BLaER1 treated with 17β-estradiol and CSF1 and Interleukin-3, amounts not matched to agents 10 nM and 100 nM (cell line): ENCODE measurements around the gene DPF3.
A peak's percentile ranks its signal among the peaks of the same experiment; 100 is the strongest.
"Not testable (repeated sequence)": the region's sequence is repeated elsewhere in the genome, so short reads cannot be mapped to it uniquely, and the experiment has no call there.

Experiments used
- H3K27ac ChIP-seq, 11 experiments: shearing (Covaris generic); formaldehyde crosslinking; 2 replicates each; pipeline ENCODE4 v1.8.1; 2022
- H3K27me3 ChIP-seq, 11 experiments: shearing (Covaris generic); formaldehyde crosslinking; 2 replicates each; pipeline ENCODE4 v1.8.1; 2022
- H3K36me3 ChIP-seq, 11 experiments: shearing (Covaris generic); formaldehyde crosslinking; 2 replicates each; pipeline ENCODE4 v1.8.1; 2022
- H3K4me1 ChIP-seq, 10 experiments: shearing (Covaris generic); formaldehyde crosslinking; 2 replicates each; pipeline ENCODE4 v1.8.1; 2022
- H3K4me2 ChIP-seq, 11 experiments: shearing (Covaris generic); formaldehyde crosslinking; 2 replicates each; pipeline ENCODE4 v1.8.1; 2022
- H3K4me3 ChIP-seq, 10 experiments: shearing (Covaris generic); formaldehyde crosslinking; 2 replicates each; pipeline ENCODE4 v1.8.1; 2022
- H3K9ac ChIP-seq, 11 experiments: shearing (Covaris generic); formaldehyde crosslinking; 2 replicates each; pipeline ENCODE4 v1.8.1; 2022
- H3K9me3 ChIP-seq, 11 experiments: shearing (Covaris generic); formaldehyde crosslinking; replicated peaks in 1 of 11; 2 replicates each; pipeline ENCODE4 v1.8.1; 2022
- H4K20me1 ChIP-seq, 11 experiments: shearing (Covaris generic); formaldehyde crosslinking; 2 replicates each; pipeline ENCODE4 v1.8.1; 2022
- Cebpa-rat ChIP-seq, 11 experiments: shearing (Covaris generic); IDR thresholded peaks; 2 replicates each; pipeline ENCODE4 v1.8.1; 2022

The DPF3 gene

DNA sequence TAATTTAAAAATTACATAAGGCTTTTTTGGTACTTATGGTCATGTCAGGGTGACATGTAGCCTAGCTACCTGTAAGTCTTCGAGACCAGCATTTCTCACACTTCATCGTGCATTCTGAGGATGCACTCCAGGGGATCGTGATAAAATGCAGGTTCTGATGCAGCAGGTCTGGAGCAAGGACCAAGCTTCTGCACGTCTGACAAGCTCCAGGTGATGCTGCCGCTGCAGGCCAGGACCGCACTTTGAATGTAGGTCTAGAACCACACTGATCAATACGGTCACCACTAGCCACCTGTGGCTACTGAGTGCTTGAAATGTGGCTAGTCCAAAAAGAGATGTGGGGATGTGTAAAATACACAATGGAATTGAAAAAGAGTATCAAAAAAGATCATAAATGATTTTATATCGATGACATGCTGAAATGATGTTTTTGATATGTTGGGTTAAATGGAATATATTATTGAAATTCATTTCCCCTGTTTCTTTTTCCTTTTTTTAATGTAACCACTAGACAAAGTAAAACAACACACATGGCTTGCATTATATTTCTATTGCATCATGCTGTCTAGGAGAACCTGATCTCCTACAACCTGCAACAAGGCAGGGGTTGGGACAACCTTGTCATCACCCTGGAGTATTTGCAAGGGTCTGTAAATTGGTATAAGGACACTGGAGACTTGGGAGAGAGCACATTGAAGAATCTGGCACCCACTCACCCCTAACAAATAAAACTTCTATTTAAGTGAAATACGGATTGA is 142.4 kb downstream of the DPF3 start:
- H4K20me1 ChIP-seq, result no peaks in the 10 kb centered on the region
- H3K9ac ChIP-seq, result no peak overlapping the region
- H3K4me1 ChIP-seq, result peaks cover 0 to 26% (median 14%) of the 10 kb centered on the region in 10 experiments; a peak in 12 of 20 replicates
- H3K27ac ChIP-seq, result peak overlapping the region in 2 of 11 experiments; percentile 1 to 26; a peak in 1 of 22 replicates
- no peak for TF ChIP-seq Cebpa-rat (IDR thresholded peaks at IDR 0.05)
- H3K4me2 ChIP-seq, result peak overlapping the region in 8 of 11 experiments; percentile 10 to 62 (median 26); a peak in 11 of 22 replicates
- H3K36me3 ChIP-seq, result no peaks in the 10 kb centered on the region
- no peaks in the 10 kb centered on the region for H3K27me3 ChIP-seq
- peaks cover 24 to 42% (median 34%) of the 10 kb centered on the region in 11 experiments for H3K9me3 ChIP-seq
- no peak overlapping the region for H3K4me3 ChIP-seq

DNA sequence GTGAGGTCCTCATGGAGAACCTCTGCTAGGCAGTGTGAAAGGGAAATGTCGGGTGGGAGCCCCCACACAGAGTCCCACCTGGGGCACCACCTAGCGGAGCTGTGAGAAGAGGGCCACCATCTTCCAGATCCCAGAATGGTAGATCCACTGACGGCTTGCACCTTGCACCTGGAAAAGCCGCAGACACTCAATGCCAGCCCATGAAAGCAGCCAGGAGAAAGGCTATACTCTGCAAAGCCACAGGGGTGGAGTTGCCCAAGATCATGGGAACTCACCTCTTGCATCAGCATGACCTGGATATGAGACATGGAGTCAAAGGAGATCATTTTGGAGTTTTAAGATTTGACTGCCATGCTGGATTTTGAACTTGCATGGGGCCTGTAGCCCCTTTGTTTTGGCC is 145.0 kb downstream of the DPF3 start:
- not testable (repeated sequence) for H4K20me1 ChIP-seq, H3K9ac ChIP-seq, H3K36me3 ChIP-seq, H3K27ac ChIP-seq, H3K4me3 ChIP-seq, H3K4me2 ChIP-seq, H3K27me3 ChIP-seq
- Histone ChIP-seq H3K4me1 (peaks cover 0 to 26% (median 14%) of the 10 kb centered on the region in 10 experiments; a peak in 12 of 20 replicates), H3K9me3 (peaks cover 20 to 38% (median 30%) of the 10 kb centered on the region in 11 experiments)

DNA sequence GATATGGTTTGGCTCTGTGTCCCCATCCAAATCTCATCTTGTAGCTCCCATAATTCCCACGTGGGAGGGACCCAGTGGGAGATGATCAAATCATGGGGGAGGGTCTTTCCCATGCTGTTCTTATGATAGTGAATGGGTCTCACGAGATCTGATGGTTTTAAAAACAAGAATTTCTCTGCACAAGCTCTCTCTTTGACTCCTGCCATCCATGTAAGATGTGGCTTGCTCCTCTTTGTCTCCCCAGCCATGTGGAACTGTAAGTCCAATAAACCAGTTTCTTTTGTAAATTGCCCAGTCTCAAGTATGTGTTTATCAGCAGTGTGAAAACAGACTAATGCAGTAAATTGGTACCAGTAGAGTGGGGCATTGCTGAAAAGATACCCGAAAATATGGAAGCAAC is 146.2 kb downstream of the DPF3 start:
- H3K27ac ChIP-seq, result no peak overlapping the region
- no peaks in the 10 kb centered on the region for H3K27me3 ChIP-seq
- no peak overlapping the region for H3K4me3 ChIP-seq
- H3K4me1 ChIP-seq, result peaks cover 0 to 15% (median 9%) of the 10 kb centered on the region in 10 experiments; a peak in 11 of 20 replicates
- no peaks in the 10 kb centered on the region for H4K20me1 ChIP-seq
- no peak for TF ChIP-seq Cebpa-rat (IDR thresholded peaks at IDR 0.05)
- H3K9me3 ChIP-seq, result peaks cover 20 to 38% (median 30%) of the 10 kb centered on the region in 11 experiments
- no peak overlapping the region for H3K9ac ChIP-seq
- H3K4me2 ChIP-seq, result no peak overlapping the region
- no peaks in the 10 kb centered on the region for H3K36me3 ChIP-seq

DNA sequence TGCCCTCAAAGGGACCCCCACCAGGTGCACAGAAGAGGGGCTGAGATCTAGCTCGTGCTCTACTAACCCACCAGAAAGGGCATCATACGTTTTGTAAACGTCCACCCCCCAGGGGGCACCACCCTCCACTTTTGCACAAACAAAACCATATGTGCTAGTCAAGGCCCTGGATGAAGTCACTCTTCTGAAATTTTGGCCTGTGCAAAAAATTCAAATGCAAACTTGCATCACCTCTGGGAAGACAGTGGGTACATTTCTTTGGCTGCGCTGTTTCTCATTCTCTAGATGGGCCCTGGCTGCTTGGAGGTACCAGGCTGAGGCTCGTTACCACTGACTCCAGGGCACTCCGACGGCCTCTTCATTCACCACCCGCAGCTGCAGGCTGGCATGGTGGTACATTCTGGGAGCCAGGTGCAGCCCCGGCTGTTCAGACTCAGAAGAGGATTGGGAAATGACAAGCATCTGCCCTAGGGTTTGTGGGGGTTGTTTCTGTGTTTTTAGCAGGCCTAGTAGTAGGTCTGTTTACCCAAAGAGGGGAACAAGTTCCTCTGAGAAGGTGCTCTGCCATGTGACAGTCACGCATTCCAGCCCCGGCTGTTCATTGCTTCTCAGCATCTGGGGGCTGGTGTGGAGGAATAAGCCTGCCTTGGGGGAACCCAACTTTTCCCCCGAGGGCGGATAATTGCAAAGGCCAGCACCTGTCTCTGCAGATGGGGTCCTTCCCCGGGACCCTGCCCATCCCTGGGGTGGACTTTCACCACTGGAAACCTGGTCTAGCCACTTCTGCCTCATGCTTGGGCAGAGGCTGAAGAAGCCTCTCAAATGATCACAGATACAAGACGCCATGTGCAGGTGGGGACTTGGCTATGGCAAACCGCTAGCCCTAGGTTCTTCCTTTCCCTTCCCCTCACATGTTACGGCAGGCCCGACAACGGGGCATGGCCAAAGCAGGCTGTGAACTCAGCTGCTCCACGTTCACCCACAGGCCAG is 147.6 kb downstream of the DPF3 start:
- Histone ChIP-seq H4K20me1 (no peaks in the 10 kb centered on the region), H3K9ac (no peak overlapping the region), H3K4me3 (no peak overlapping the region), H3K36me3 (no peaks in the 10 kb centered on the region), H3K27me3 (no peaks in the 10 kb centered on the region), H3K9me3 (peaks cover 20 to 38% (median 30%) of the 10 kb centered on the region in 11 experiments), H3K27ac (no peak overlapping the region), H3K4me1 (peaks cover 0 to 1% (median 0%) of the 10 kb centered on the region in 10 experiments; a peak in 3 of 20 replicates), H3K4me2 (no peak overlapping the region)
- no peak for TF ChIP-seq Cebpa-rat (IDR thresholded peaks at IDR 0.05)

DNA sequence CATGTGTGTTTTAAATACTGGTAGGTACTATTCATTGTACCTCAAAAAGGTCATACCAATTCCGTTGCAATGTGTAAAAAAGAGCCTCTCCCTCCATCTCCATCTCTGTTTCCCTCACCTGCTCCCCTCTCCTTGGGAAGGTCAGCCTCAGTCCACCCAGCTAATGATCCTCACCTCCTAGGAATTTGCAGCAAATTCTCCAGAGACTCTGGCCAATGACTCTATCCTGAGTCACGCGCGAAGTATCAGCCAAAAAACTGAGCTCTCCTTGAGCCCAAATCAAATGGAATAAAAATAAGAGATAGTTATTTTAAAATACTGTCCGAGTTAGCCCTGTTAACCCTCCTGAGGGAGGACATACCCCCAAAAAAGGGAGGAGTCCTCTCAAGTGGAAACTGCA is 148.4 kb downstream of the DPF3 start:
- H3K27me3 ChIP-seq, result no peaks in the 10 kb centered on the region
- no peak overlapping the region for H3K9ac ChIP-seq
- no peaks in the 10 kb centered on the region for H3K36me3 ChIP-seq
- H3K4me2 ChIP-seq, result no peak overlapping the region
- H3K4me1 ChIP-seq, result no peaks in the 10 kb centered on the region
- no peak overlapping the region for H3K27ac ChIP-seq
- peaks cover 20 to 38% (median 30%) of the 10 kb centered on the region in 11 experiments for H3K9me3 ChIP-seq
- H3K4me3 ChIP-seq, result no peak overlapping the region
- no peaks in the 10 kb centered on the region for H4K20me1 ChIP-seq
- TF ChIP-seq Cebpa-rat (IDR thresholded peaks at IDR 0.05), result no peak

DNA sequence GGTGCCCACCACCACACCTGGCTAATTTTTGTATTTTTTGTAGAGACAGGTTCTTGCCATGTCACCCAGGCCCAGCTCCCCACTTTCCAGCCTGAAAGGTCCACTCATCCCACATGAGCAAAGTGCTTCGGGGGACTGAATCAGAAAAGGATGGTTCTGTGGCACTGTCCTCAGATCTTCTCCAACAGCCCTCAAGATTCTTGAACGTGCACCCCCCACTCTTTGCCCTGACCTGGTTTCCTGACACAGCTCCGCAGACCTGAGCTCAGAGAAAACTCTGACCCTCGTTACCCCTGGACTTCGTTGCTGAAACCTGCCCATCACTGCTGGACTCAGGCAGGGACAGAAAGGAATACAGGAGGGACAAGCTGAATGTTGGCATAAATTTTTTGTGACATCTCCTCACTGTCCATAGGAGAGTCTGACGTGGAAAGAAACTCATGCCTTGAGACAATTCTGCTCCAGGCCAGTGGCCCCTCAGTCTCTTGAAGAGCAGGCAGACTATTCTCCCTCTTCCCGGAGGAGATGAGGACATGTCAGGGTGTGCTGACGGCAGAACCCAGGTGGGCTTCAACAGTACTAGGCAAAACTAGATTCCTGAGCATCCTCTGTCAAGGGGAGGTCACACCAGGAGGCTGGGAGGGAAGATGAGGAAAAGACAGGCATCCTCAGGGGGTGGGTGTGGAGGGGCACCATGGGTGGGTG is 149.3 kb downstream of the DPF3 start:
- H3K27ac ChIP-seq, result no peak overlapping the region
- H4K20me1 ChIP-seq, result no peaks in the 10 kb centered on the region
- H3K27me3 ChIP-seq, result no peaks in the 10 kb centered on the region
- TF ChIP-seq Cebpa-rat (IDR thresholded peaks at IDR 0.05), result no peak
- peaks cover 20 to 36% (median 28%) of the 10 kb centered on the region in 11 experiments for H3K9me3 ChIP-seq
- no peaks in the 10 kb centered on the region for H3K4me1 ChIP-seq
- H3K9ac ChIP-seq, result no peak overlapping the region
- H3K4me2 ChIP-seq, result no peak overlapping the region
- H3K4me3 ChIP-seq, result no peak overlapping the region
- no peaks in the 10 kb centered on the region for H3K36me3 ChIP-seq

DNA sequence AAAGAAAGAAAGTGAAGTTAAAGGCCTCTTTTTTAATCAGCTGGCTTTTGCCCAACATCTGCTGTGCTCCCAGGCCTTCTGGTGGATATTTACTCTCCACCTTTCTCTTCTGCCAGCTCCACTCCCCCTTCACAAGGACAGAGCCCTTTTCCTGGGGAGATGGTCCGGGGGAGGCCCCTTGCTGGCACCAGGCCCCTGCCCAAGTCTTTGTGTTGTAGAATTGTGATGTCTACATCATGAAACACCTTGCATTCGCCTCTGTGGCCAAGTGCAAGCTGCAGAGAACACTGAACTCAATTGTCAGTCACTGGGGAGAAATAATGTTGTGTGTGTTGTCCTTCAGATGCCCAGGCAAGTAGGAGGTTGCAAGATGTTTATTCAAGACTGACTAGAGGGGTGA is 150.3 kb downstream of the DPF3 start:
- Histone ChIP-seq H3K27ac (no peak overlapping the region), H3K9ac (no peak overlapping the region)
- TF ChIP-seq Cebpa-rat (IDR thresholded peaks at IDR 0.05), result no peak

DNA sequence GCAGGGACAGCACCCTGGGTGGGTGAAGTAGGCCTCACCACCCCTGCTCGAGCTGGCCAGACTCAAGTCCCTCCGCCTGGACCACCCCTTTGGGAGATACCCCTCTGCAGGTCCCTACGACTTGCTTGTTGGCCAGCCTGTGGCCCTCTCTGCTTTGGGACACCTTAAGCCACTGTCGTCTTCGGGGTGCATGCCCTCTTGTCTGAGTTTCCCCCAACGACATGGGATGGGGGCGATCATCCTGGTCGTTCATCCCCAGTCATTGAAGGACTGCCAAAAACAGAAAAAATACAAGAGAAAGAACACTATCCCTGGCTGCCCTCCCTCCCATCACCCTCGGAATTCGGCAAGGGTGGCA is 151.1 kb downstream of the DPF3 start:
- H3K4me3 ChIP-seq, result no peak overlapping the region
- TF ChIP-seq Cebpa-rat (IDR thresholded peaks at IDR 0.05), result no peak
- H3K27ac ChIP-seq, result no peak overlapping the region
- no peak overlapping the region for H3K4me2 ChIP-seq
- H3K9me3 ChIP-seq, result peaks cover 8 to 19% (median 12%) of the 10 kb centered on the region in 11 experiments; a peak in 20 of 22 replicates
- no peaks in the 10 kb centered on the region for H3K27me3 ChIP-seq
- H3K9ac ChIP-seq, result no peak overlapping the region
- no peaks in the 10 kb centered on the region for H3K36me3 ChIP-seq
- H3K4me1 ChIP-seq, result peaks cover 0 to 6% (median 4%) of the 10 kb centered on the region in 10 experiments; a peak in 13 of 20 replicates
- no peaks in the 10 kb centered on the region for H4K20me1 ChIP-seq

More for the DNA sequence above, 150.3 kb downstream of the DPF3 start:
- no peak overlapping the region for H3K4me2 ChIP-seq
- no peaks in the 10 kb centered on the region for H4K20me1 ChIP-seq
- H3K27me3 ChIP-seq, result no peaks in the 10 kb centered on the region
- H3K4me1 ChIP-seq, result no peaks in the 10 kb centered on the region
- H3K9me3 ChIP-seq, result peaks cover 15 to 27% (median 20%) of the 10 kb centered on the region in 11 experiments
- no peaks in the 10 kb centered on the region for H3K36me3 ChIP-seq
- no peak overlapping the region for H3K4me3 ChIP-seq
